K562 (cell line): ENCODE data around the gene MEAF6. TPM values are rescaled to one million over a fixed set of nuclear protein-coding genes. Genes with fewer than 3 reads are reported as not detected.

Experiments used
- ARID1B ChIP-seq: fragments of 450-650 bp; IDR thresholded peaks from 2 replicates; pipeline ENCODE4 v1.6.1; 2016; ENCODE audit warnings: antibody characterized with exemption, mild to moderate bottlenecking, inconsistent platforms
- FOSL1 ChIP-seq: fragments of 200-800 bp; sonication (Bioruptor generic); conservative IDR thresholded peaks from 2 replicates; pipeline ENCODE4 v1.6.1; 2016; ENCODE audit warnings: missing genetic modification characterization, missing compliant biosample characterization
- HNRNPLL ChIP-seq: fragments of 200-400 bp; formaldehyde crosslinking; IDR thresholded peaks from 2 replicates; pipeline ENCODE4 v1.6.1; 2017; ENCODE audit warnings: low read length, low read depth, mild to moderate bottlenecking; ENCODE audit not compliant: poor library complexity, severe bottlenecking
- PURB ChIP-seq: sonication (generic); formaldehyde crosslinking; IDR thresholded peaks from 2 replicates; pipeline ENCODE4 v1.9.0; 2021; ENCODE audit warnings: low read depth, mild to moderate bottlenecking, missing genetic modification reagents
- SAFB ChIP-seq: fragments of 200-400 bp; formaldehyde crosslinking; IDR thresholded peaks from 2 replicates; pipeline ENCODE4 v1.6.1; 2017; ENCODE audit warnings: low read depth, low read length, borderline replicate concordance
- ZNF146 ChIP-seq: IDR thresholded peaks from one replicate; pipeline ENCODE4 v1.6.1; 2018; ENCODE audit warnings: missing compliant biosample characterization; ENCODE audit not compliant: unreplicated experiment
- ZNF165 ChIP-seq: fragments of 250-450 bp; sonication (Bioruptor Pico); IDR thresholded peaks from 2 replicates; pipeline ENCODE4 v1.4.0; 2020; ENCODE audit warnings: borderline replicate concordance
- ZNF79 ChIP-seq: fragments of 250-450 bp; sonication (Bioruptor Pico); IDR thresholded peaks from 2 replicates; pipeline ENCODE4 v1.4.0; 2020; ENCODE audit warnings: low read depth, mild to moderate bottlenecking, moderate library complexity
- polyA plus RNA-seq, 8 experiments: library from polyadenylated mRNA; depleted of rRNA in 4 of 8; stranded (reverse) in 5 of 8; unstranded in 3 of 8; fragments of >200 nt; fragmentation: Nextera tagmentation in 2 of 8; fragmentation: Illumina TruSeq in 1 of 8; extraction: Ambion mirVana in 2 of 8; extraction: Trizol in 1 of 8; gene quantifications; 2 replicates each; pipeline versions ENCODE4 v1.2.1 to v1.2.3, GENCODE V29; 2011 to 2014; ENCODE audit warnings: inconsistent platforms in 1 of 8, missing spikeins in 1 of 8
- total RNA-seq, 7 experiments: library from RNA; depleted of rRNA in 6 of 7; stranded (reverse); fragments of >200 nt in 6 of 7; fragmentation: Illumina TruSeq in 2 of 7; extraction: Trizol in 2 of 7; gene quantifications; 2 replicates each; pipeline versions ENCODE4 v1.2.1 to v1.2.3, GENCODE V29; 2011 to 2021; ENCODE audit warnings: low replicate concordance in 1 of 7
- TF ChIP-seq, protein P1 (sequence below), 2 experiments: fragments of 150-350 bp in 1 of 2; IDR thresholded peaks; 2 replicates each; pipeline ENCODE4 v1.6.1; 2012 to 2016; ENCODE audit warnings: low read depth in 2 of 2, low read length in 2 of 2, mild to moderate bottlenecking in 1 of 2, moderate library complexity in 1 of 2
- TF ChIP-seq, protein P2 (sequence below), 2 experiments: fragments of 450-650 bp in 1 of 2; sonication (generic) in 1 of 2; formaldehyde crosslinking in 1 of 2; IDR thresholded peaks; 2 replicates each; pipeline versions ENCODE4 v1.7.1 to v1.9.0; 2016 to 2022; ENCODE audit warnings: inconsistent platforms in 1 of 2, mild to moderate bottlenecking in 1 of 2, missing genetic modification reagents in 1 of 2
- TF ChIP-seq, protein P3 (sequence below): fragments of 450-650 bp; IDR thresholded peaks from 2 replicates; pipeline ENCODE4 v1.6.1; 2016; ENCODE audit warnings: missing biosample characterization, missing genetic modification characterization
- TF ChIP-seq, protein P4 (sequence below): fragments of 450-650 bp; IDR thresholded peaks from 2 replicates; pipeline ENCODE4 v1.6.1; 2016

Gene MEAF6
- total and polyA plus RNA-seq, 9 of the 15 experiments (the other 6 are each of a cell fraction or from before 2014, with no cell fraction given) = 55.0 to 151 (median 92.3) TPM

DNA sequence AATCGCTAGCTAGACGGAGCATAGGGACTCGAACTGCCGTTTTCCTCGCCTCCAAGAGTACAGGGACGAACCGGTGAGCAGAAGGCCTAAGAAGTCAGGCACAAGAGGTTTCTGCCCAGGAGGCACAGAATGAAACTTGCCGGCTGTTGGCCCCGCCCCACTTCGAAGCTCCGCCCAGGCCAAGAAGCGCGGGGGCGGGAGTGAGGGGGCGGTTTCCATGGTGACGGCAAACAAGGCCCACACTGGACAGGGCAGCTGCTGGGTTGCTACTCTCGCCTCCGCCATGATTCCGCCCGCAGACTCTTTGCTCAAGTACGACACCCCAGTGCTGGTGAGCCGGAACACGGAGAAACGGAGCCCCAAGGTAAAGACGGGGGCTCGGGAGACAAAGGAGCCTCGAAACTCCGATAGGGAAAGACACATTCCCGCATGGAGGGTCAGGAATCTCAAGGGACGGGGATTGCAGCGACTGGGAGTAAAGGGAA is 42.2 kb upstream of the MEAF6 start, which contains the start of gene DNALI1 (continued):
- TF ChIP-seq, protein P1, sequence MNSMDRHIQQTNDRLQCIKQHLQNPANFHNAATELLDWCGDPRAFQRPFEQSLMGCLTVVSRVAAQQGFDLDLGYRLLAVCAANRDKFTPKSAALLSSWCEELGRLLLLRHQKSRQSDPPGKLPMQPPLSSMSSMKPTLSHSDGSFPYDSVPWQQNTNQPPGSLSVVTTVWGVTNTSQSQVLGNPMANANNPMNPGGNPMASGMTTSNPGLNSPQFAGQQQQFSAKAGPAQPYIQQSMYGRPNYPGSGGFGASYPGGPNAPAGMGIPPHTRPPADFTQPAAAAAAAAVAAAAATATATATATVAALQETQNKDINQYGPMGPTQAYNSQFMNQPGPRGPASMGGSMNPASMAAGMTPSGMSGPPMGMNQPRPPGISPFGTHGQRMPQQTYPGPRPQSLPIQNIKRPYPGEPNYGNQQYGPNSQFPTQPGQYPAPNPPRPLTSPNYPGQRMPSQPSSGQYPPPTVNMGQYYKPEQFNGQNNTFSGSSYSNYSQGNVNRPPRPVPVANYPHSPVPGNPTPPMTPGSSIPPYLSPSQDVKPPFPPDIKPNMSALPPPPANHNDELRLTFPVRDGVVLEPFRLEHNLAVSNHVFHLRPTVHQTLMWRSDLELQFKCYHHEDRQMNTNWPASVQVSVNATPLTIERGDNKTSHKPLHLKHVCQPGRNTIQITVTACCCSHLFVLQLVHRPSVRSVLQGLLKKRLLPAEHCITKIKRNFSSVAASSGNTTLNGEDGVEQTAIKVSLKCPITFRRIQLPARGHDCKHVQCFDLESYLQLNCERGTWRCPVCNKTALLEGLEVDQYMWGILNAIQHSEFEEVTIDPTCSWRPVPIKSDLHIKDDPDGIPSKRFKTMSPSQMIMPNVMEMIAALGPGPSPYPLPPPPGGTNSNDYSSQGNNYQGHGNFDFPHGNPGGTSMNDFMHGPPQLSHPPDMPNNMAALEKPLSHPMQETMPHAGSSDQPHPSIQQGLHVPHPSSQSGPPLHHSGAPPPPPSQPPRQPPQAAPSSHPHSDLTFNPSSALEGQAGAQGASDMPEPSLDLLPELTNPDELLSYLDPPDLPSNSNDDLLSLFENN (IDR thresholded peaks at IDR 0.05; ENCODE audit: low read depth in 2 of 2, low read length in 2 of 2) = no peak
- TF ChIP-seq ZNF146 (CRISPR knock-in tag) (no peak), ZNF79 (CRISPR knock-in tag) (no peak), ZNF165 (CRISPR knock-in tag) (no peak), FOSL1 (no peak), SAFB (no peak), ARID1B (0 out of 2 replicates have a peak, but pooled peaks have one; percentile 5), PURB (CRISPR knock-in tag) (no peak), HNRNPLL (no peak)
- TF ChIP-seq, protein P2, sequence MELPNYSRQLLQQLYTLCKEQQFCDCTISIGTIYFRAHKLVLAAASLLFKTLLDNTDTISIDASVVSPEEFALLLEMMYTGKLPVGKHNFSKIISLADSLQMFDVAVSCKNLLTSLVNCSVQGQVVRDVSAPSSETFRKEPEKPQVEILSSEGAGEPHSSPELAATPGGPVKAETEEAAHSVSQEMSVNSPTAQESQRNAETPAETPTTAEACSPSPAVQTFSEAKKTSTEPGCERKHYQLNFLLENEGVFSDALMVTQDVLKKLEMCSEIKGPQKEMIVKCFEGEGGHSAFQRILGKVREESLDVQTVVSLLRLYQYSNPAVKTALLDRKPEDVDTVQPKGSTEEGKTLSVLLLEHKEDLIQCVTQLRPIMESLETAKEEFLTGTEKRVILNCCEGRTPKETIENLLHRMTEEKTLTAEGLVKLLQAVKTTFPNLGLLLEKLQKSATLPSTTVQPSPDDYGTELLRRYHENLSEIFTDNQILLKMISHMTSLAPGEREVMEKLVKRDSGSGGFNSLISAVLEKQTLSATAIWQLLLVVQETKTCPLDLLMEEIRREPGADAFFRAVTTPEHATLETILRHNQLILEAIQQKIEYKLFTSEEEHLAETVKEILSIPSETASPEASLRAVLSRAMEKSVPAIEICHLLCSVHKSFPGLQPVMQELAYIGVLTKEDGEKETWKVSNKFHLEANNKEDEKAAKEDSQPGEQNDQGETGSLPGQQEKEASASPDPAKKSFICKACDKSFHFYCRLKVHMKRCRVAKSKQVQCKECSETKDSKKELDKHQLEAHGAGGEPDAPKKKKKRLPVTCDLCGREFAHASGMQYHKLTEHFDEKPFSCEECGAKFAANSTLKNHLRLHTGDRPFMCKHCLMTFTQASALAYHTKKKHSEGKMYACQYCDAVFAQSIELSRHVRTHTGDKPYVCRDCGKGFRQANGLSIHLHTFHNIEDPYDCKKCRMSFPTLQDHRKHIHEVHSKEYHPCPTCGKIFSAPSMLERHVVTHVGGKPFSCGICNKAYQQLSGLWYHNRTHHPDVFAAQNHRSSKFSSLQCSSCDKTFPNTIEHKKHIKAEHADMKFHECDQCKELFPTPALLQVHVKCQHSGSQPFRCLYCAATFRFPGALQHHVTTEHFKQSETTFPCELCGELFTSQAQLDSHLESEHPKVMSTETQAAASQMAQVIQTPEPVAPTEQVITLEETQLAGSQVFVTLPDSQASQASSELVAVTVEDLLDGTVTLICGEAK (IDR thresholded peaks at IDR 0.05) = no peak
- TF ChIP-seq, protein P2 (CRISPR knock-in tag; IDR thresholded peaks at IDR 0.05) = no peak
- TF ChIP-seq, protein P3, sequence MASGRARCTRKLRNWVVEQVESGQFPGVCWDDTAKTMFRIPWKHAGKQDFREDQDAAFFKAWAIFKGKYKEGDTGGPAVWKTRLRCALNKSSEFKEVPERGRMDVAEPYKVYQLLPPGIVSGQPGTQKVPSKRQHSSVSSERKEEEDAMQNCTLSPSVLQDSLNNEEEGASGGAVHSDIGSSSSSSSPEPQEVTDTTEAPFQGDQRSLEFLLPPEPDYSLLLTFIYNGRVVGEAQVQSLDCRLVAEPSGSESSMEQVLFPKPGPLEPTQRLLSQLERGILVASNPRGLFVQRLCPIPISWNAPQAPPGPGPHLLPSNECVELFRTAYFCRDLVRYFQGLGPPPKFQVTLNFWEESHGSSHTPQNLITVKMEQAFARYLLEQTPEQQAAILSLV (tag) = no peak
- TF ChIP-seq, protein P4, sequence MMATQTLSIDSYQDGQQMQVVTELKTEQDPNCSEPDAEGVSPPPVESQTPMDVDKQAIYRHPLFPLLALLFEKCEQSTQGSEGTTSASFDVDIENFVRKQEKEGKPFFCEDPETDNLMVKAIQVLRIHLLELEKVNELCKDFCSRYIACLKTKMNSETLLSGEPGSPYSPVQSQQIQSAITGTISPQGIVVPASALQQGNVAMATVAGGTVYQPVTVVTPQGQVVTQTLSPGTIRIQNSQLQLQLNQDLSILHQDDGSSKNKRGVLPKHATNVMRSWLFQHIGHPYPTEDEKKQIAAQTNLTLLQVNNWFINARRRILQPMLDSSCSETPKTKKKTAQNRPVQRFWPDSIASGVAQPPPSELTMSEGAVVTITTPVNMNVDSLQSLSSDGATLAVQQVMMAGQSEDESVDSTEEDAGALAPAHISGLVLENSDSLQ = peak; percentile 23; the same call in 1 of the 2 replicates
